Loucy (cell line): Measurements from ENCODE around the gene NOLC1.
A peak's percentile ranks its signal among the peaks of the same experiment; 100 is the strongest.

Source experiments
- H2AFZ ChIP-seq: fragments of 200-600 bp; sonication (generic); 2 replicates; pipeline ENCODE4 v1.6.0; 2016; ENCODE audit warnings: antibody characterized with exemption, mild to moderate bottlenecking, low read length, moderate library complexity
- H3F3A ChIP-seq: fragments of 200-600 bp; 2 replicates; pipeline ENCODE4 v1.6.0; 2016; ENCODE audit warnings: antibody characterized with exemption, low read depth, mild to moderate bottlenecking
- H3K27me3 ChIP-seq: fragments of 200-600 bp; sonication (generic); 2 replicates; pipeline ENCODE4 v1.6.1; 2014; ENCODE audit warnings: low read length, mild to moderate bottlenecking; ENCODE audit not compliant: insufficient read depth, poor library complexity, severe bottlenecking
- H3K36me3 ChIP-seq: fragments of 200-600 bp; sonication (generic); 2 replicates; pipeline ENCODE4 v1.6.1; 2016; ENCODE audit warnings: low read length; ENCODE audit not compliant: insufficient read depth
- H3K4me1 ChIP-seq: fragments of 200-600 bp; sonication (generic); 2 replicates; pipeline ENCODE4 v1.5.1; 2014; ENCODE audit warnings: low read length, mild to moderate bottlenecking; ENCODE audit not compliant: insufficient read depth, poor library complexity, severe bottlenecking
- H3K4me2 ChIP-seq: fragments of 200-600 bp; sonication (generic); 2 replicates; pipeline ENCODE4 v1.6.0; 2014; ENCODE audit warnings: antibody characterized with exemption, low read length, low read depth, mild to moderate bottlenecking; ENCODE audit not compliant: poor library complexity, severe bottlenecking
- H3K4me3 ChIP-seq: fragments of 200-600 bp; sonication (generic); 2 replicates; pipeline ENCODE4 v1.5.1; 2014; ENCODE audit warnings: low read length, mild to moderate bottlenecking, mixed read lengths; ENCODE audit not compliant: poor library complexity, severe bottlenecking
- H3K79me2 ChIP-seq: fragments of 200-600 bp; sonication (generic); 2 replicates; pipeline ENCODE4 v1.6.1; 2014; ENCODE audit warnings: low read length; ENCODE audit not compliant: insufficient read depth
- H3K9ac ChIP-seq: fragments of 200-600 bp; sonication (generic); 2 replicates; pipeline ENCODE4 v1.6.0; 2014; ENCODE audit warnings: mild to moderate bottlenecking, low read depth, low read length, moderate library complexity; ENCODE audit not compliant: poor library complexity, severe bottlenecking
- H3K9me2 ChIP-seq: fragments of 200-600 bp; sonication (generic); replicated peaks from 2 replicates; pipeline ENCODE4 v1.6.1; 2016; ENCODE audit warnings: low read depth, low read length, mixed read lengths
- H3K9me3 ChIP-seq: fragments of 200-600 bp; sonication (generic); 2 replicates; pipeline ENCODE4 v1.6.1; 2014; ENCODE audit warnings: mild to moderate bottlenecking, antibody characterized with exemption, low read length, low read depth; ENCODE audit not compliant: insufficient read depth
- H4K20me1 ChIP-seq: fragments of 200-600 bp; sonication (generic); 2 replicates; pipeline ENCODE4 v1.6.0; 2014; ENCODE audit warnings: antibody characterized with exemption, low read length, mild to moderate bottlenecking; ENCODE audit not compliant: insufficient read depth, poor library complexity, severe bottlenecking
- EZH2phosphoT487 ChIP-seq: fragments of 200-600 bp; IDR thresholded peaks from 2 replicates; pipeline ENCODE4 v1.6.1; 2018; ENCODE audit warnings: antibody characterized with exemption, mild to moderate bottlenecking, moderate library complexity, borderline replicate concordance
- TF ChIP-seq, protein P1 (sequence below): fragments of 200-600 bp; sonication (generic); conservative IDR thresholded peaks from 2 replicates; pipeline ENCODE4 v1.5.1; 2014; ENCODE audit warnings: mild to moderate bottlenecking, antibody characterized with exemption, low read length

Gene NOLC1

DNA sequence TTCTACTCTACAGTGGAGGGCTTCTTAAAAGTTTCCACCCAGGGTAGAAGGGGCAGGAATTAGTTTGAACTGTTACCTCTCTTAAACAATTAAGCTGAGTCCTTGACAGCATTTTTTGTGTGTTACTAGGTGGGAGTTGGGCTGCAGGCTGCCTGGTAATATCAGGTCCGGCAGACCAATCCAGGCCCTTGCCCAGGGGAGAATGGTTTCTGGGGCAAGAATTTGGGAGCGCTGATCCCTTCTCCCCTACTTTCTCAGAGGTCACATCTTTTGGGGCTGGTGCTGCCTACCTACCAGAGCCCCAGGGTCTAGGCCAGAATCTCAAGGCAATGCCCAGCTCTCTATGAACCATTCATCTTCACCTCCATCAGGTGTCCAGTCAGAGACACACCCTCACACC lies 17.8 kb upstream of the NOLC1 start:
- no peaks in the 10 kb centered on the region for H3K9me2 ChIP-seq
- H3K36me3 ChIP-seq, result peaks cover 18% of the 10 kb centered on the region; the same call in 1 of the 2 replicates
- H3K4me2 ChIP-seq, result peak overlapping the region; percentile 94
- no peaks in the 10 kb centered on the region for H3F3A ChIP-seq
- no peaks in the 10 kb centered on the region for H3K9me3 ChIP-seq
- H4K20me1 ChIP-seq, result peaks cover 50% of the 10 kb centered on the region
- peak overlapping the region; percentile 83 for H3K9ac ChIP-seq
- peaks cover 31% of the 10 kb centered on the region for H3K4me1 ChIP-seq
- H3K27me3 ChIP-seq, result no peaks in the 10 kb centered on the region
- H2AFZ ChIP-seq, result no peak overlapping the region
- TF ChIP-seq, protein P1, sequence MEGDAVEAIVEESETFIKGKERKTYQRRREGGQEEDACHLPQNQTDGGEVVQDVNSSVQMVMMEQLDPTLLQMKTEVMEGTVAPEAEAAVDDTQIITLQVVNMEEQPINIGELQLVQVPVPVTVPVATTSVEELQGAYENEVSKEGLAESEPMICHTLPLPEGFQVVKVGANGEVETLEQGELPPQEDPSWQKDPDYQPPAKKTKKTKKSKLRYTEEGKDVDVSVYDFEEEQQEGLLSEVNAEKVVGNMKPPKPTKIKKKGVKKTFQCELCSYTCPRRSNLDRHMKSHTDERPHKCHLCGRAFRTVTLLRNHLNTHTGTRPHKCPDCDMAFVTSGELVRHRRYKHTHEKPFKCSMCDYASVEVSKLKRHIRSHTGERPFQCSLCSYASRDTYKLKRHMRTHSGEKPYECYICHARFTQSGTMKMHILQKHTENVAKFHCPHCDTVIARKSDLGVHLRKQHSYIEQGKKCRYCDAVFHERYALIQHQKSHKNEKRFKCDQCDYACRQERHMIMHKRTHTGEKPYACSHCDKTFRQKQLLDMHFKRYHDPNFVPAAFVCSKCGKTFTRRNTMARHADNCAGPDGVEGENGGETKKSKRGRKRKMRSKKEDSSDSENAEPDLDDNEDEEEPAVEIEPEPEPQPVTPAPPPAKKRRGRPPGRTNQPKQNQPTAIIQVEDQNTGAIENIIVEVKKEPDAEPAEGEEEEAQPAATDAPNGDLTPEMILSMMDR, result no peak
- TF ChIP-seq EZH2phosphoT487, result no peak
- peaks cover 64% of the 10 kb centered on the region for H3K79me2 ChIP-seq
- peak overlapping the region; percentile 94 for H3K4me3 ChIP-seq

DNA sequence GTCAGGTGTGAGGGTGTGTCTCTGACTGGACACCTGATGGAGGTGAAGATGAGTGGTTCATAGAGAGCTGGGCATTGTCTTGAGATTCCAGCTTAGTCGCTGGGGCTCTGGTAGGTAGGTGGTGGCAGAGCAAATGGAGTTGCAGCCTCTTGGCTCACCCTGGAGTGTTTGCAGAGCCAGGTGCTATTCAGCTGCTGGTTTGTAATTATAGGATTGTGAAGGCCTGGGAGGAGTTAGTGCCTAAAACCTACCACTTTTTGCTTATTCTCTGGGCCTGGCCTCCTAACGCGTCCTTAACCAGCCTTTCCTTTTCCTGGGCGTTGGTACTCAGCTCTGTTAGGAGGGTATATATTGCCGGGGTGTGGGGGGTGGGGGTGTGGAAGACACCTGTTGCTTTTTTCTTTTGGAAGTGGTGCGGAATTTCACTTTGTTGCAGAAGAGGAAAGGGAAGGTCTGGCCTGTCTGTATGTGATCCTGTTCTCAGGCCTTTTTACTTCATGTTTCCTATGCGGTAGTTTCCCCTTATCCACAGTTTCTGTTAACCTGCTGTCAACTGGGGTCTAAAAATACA lies 16.1 kb upstream of the NOLC1 start:
- Histone ChIP-seq H3K4me1 (peaks cover 31% of the 10 kb centered on the region), H2AFZ (no peak overlapping the region), H3K9me3 (no peaks in the 10 kb centered on the region), H3K4me2 (peak overlapping the region; percentile 94), H3K36me3 (peaks cover 34% of the 10 kb centered on the region; the same call in 1 of the 2 replicates), H3K4me3 (peak overlapping the region; percentile 52), H3K79me2 (peaks cover 71% of the 10 kb centered on the region), H3K9ac (peak overlapping the region; percentile 83), H3K9me2 (no peaks in the 10 kb centered on the region), H3K27me3 (no peaks in the 10 kb centered on the region), H4K20me1 (peaks cover 50% of the 10 kb centered on the region), H3F3A (no peaks in the 10 kb centered on the region)
- TF ChIP-seq, protein P1, result no peak
- TF ChIP-seq EZH2phosphoT487, result no peak

DNA sequence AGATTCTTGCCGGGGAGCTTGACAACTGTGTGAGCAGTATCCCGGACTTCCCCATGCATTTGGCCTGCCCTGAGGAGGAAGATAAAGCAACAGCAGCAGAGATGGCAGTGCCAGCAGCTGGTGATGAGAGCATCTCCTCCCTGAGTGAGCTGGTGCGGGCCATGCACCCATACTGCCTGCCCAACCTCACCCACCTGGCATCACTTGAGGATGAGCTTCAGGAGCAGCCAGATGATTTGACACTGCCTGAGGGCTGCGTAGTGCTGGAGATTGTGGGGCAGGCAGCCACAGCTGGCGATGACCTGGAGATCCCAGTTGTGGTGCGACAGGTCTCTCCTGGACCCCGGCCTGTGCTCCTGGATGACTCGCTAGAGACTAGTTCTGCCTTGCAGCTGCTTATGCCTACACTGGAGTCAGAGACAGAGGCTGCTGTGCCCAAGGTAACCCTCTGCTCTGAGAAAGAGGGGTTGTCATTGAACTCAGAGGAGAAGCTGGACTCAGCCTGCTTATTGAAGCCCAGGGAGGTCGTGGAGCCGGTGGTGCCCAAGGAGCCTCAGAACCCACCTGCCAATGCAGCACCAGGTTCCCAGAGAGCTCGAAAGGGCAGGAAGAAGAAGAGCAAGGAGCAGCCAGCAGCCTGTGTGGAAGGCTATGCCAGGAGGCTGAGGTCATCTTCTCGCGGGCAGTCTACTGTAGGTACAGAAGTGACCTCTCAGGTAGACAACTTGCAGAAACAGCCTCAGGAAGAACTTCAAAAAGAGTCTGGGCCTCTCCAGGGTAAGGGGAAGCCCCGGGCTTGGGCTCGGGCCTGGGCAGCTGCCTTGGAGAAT lies 12.7 kb upstream of the NOLC1 start:
- no peak overlapping the region for H3K4me2 ChIP-seq
- no peak overlapping the region for H3K4me3 ChIP-seq
- no peaks in the 10 kb centered on the region for H3F3A ChIP-seq
- no peak overlapping the region for H2AFZ ChIP-seq
- H4K20me1 ChIP-seq, result peaks cover 39% of the 10 kb centered on the region
- H3K27me3 ChIP-seq, result no peaks in the 10 kb centered on the region
- H3K9me3 ChIP-seq, result no peaks in the 10 kb centered on the region
- H3K79me2 ChIP-seq, result peaks cover 55% of the 10 kb centered on the region
- peaks cover 24% of the 10 kb centered on the region for H3K4me1 ChIP-seq
- peaks cover 61% of the 10 kb centered on the region; the same call in 1 of the 2 replicates for H3K36me3 ChIP-seq
- no peaks in the 10 kb centered on the region for H3K9me2 ChIP-seq
- no peak for TF ChIP-seq EZH2phosphoT487
- H3K9ac ChIP-seq, result no peak overlapping the region
